Measurements from ENCODE around the gene AADACL4. TPM values are rescaled to one million over a fixed set of nuclear protein-coding genes. Genes with fewer than 3 reads are reported as not detected.

AADACL4 gene
- total RNA-seq, result not detected in 2 replicates

GRCh38 chr1:12643785-12644184, at the start of gene AADACL4:
AADACL4 (plus strand) TSS chr1:12644085; CDS start chr1:12644547, 462 bp downstream.

GRCh38 chr1:12617901-12618660, 25.8 kb upstream of the AADACL4 start, which contains the start of gene DHRS3:
DHRS3 (minus strand) TSS chr1:12618210; CDS start chr1:12617348, 862 bp downstream.

GRCh38 chr1:12715896-12716437, 72.1 kb downstream of the AADACL4 start, which contains the start of gene AADACL3:
AADACL3 (plus strand) TSS chr1:12716110; CDS start chr1:12716177, 67 bp downstream.

Other genes with a start within 250 kb of the AADACL4 start
- gene DHRS3, start 25.9 kb upstream of the AADACL4 start, total RNA-seq, result 52.5 and 174 TPM in 2 replicates
- not detected in 2 replicates for gene AADACL3, start 72.0 kb downstream of the AADACL4 start, total RNA-seq
- gene CFAP107, start 102.1 kb downstream of the AADACL4 start, total RNA-seq, result under 0.01 TPM in 1 of 2 replicates, not detected in the other
- gene PRAMEF12, start 129.7 kb downstream of the AADACL4 start, total RNA-seq, result not detected in 2 replicates
- gene PRAMEF1, start 147.3 kb downstream of the AADACL4 start, total RNA-seq, result not detected in 2 replicates
- not detected in 2 replicates for gene PRAMEF11, start 187.3 kb downstream of the AADACL4 start, total RNA-seq
- gene HNRNPCL1, start 204.6 kb downstream of the AADACL4 start, total RNA-seq, result not detected in 2 replicates
- gene PRAMEF2, start 213.0 kb downstream of the AADACL4 start, total RNA-seq, result not detected in 2 replicates
- not detected in 2 replicates for gene PRAMEF4, start 242.1 kb downstream of the AADACL4 start, total RNA-seq